Activated CD4-positive, alpha-beta T cell treated with anti-CD3 and anti-CD28 coated beads, Interleukin-2, amount 50 U/mL, for 1 hour (primary cell): Measurements from ENCODE around the gene CCRL2.
"Not testable (repeated sequence)": the region's sequence is repeated elsewhere in the genome, so short reads cannot be mapped to it uniquely, and the experiment has no call there.

Experiments used
- DNase-seq: peaks from one replicate; pipeline ENCODE4 v3.0.0-alpha.2; 2020

The CCRL2 gene

DNA sequence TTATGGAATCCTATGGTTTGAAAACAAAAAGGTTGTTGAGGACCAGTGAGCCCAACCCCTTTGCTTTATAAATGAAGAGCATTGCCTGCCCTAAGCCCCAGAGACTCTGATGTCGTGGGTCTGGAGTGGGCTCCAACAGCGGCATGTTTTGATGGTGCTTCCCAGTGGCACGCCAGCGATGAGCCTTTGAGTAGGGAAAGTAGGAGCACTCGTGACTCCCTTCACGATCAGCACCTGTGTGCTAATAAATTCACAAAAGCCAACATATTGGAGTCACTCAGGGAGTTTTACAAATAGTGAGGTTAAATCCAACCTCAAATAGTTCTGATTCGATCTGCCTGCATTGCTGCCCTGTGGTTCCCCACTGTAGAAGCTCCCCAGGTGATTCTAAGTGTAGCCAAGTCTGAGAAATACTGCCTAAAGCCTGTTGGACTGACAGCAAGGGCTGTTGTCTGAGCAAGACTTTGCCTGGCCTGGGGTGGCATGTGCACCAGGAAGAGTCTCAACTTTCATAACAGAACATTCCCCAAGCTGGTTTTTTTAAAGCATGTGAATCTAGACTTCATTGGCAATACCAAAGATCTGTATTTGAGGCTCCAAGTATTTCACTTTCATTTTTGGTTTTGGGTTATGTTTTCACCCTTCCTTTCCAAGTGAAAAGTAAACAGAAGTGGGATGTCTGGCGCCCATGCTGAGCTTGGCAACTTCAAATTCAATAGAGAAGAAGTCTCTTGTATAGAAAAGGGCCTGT, 26.4 kb upstream of the CCRL2 start:
- no peak for DNase-seq

DNA sequence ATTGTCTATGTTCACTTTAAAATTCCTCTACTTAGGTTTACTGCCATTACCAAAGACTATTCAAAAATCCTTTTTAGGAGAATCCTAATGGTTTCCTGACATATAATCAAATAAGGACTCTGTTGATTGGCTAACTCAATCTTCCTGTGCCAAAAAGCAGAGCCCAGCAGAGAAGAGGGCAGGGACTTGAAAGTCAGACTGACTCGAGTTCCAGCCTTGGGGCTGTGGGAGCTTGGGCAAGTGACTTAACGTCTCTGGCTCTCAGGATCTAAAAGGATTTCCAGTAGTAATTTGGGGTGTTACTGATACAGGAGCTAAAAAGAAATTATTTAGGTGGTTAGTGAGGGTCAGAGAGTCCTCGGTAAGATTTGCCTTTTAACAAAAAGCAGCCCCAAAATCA, 25.4 kb upstream of the CCRL2 start:
- no peak for DNase-seq

DNA sequence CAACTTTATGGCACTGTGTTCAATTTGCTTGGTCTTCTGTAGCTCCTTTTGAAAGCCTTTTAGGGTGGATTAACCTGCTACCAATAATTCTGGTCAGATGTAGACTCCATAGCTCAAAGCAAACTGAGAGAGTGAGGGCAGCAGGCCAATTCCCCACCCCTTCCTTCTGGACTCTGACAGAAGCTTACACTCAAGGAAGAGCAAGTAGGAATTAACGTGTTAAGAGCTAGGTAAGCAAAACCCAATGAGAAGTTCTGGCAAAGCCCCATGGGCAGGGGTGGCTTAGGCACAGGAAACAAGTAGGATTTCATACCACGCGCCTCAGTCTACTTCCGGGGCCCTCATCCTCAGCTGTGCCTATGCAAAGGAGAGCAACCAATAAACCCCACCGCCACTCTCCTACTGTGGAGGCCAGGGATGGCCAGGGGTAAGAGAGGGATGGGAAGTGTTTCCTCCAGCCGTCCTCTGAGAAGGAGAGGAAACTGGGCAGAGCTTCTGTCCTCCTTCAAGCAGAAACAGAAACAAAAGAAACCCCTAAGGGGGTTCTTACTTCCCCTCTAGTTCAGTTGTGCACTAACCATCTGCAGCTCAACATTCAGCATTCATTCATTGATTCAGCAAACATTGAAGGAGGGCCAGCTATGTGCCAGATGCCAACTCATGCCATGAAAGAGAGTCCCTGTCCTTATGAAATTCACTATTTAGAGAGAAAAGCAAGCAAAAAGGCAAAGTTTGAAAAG, 23.7 kb upstream of the CCRL2 start:
- no peak for DNase-seq

DNA sequence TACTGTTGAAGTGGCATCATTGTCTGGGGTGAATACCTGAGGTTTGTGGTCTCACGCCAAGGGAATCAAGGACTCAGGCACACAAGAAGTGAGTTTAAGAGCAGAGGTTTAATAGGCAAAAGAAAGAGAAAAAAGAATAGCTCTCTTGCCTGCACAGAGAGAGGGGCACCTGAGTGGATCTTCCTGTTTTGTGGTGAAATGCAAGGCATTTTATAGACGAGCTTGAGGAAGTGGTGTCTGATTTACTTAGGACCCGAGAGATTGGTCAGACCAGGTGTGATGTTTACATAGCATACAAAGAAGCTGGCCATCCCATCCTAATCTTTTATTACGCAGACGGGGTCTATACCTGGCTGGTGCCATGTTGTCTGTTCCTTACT, 23.1 kb upstream of the CCRL2 start:
- no peak for DNase-seq

DNA sequence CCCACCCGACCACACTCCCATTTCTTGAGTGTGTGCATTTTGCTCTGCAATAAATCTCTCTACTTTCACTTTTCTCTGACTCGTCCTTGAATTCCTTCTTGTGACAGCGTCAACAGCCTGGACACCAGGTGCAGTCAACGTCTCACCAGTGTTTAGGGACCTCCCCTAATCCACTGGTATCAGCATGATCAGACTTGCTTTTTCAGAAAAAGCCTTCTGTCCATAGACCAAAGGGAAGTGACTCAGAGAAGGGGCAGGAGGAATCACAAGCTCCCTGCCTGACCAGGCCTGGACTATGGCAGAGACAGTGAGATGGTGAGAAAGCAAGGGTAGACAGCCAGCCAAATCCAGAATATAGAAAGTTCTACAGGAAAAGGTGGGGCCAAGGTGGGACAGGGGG, 20.9 kb upstream of the CCRL2 start:
- no peak for DNase-seq

DNA sequence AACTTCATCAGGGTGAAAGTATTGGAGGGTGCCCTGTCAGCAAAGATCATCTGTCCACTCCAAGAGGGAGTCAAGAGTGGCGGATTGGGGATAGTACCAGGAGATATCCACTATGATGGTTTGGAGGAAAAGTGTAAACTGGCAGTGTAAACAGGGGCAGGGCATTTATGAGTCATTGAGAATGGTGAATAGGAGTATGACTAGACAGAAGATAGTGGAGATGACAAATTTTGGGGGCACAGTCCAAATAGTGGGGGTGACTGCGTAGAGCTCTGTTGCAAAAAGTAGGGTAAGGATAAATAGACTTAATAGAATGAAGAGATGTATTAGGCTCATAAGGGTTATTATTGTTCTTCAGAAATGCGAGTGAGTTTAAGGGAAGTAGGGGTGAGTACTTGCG, 18.2 kb upstream of the CCRL2 start:
- DNase-seq: not testable (repeated sequence)

DNA sequence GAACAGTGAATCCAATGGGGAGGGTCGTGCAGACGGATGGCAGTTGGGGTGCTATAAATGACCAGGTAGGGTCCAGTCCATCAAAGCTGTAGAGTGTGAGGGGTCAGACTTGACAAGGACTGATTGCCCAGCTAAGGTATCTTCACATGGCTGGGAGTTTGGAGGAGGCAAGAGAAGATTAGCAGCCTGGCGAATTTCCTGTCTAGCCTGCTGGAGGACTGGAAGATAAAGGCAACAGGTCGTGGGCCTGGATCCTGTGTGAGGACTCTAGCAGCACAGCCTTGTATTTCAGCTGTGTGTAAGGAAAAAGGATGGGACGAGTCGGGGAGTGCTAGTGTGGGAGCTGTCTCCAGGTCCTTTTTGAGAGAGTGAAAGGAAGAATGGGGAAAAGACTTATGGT, 17.8 kb upstream of the CCRL2 start:
- DNase-seq: no peak

DNA sequence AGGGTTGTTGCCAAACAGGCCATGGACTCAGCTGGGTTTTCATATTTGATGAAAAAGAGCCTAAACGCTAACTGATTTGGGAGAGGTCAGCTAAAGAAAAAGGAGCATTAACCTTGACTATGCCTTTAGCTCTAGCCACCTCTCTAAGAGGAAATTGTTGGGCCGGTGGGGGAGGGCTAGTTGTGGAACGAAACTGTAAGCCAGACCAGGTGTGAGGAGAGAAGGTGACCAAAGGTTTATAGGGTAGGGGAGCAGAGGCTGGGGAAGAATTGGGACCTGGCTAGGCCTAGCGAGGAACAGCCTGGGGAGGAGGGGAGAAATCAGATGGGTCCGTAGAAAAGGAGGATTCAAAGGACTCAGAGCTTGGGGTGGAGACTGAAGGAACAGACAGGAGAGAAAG, 15.5 kb upstream of the CCRL2 start:
- DNase-seq: not testable (repeated sequence)

DNA sequence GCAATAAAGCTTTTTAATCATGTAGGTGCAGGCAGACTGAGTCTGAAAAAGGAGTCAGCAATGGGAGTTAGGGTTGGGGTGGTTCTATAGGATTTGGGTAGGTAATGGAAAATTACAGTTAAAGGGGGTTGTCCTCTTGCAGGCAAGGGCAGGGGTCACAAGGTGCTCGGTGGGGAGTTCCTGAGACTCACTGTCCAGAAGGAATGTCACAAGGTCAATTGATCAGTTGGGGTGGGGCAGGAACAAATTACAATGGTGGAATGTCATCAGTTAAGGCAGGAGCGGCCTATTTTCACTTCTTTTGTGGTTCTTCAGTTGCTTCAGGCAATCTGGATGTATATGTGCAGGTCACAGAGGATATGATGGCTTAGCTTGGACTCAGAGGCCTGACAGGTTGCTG, 14.0 kb upstream of the CCRL2 start:
- DNase-seq: no peak

DNA sequence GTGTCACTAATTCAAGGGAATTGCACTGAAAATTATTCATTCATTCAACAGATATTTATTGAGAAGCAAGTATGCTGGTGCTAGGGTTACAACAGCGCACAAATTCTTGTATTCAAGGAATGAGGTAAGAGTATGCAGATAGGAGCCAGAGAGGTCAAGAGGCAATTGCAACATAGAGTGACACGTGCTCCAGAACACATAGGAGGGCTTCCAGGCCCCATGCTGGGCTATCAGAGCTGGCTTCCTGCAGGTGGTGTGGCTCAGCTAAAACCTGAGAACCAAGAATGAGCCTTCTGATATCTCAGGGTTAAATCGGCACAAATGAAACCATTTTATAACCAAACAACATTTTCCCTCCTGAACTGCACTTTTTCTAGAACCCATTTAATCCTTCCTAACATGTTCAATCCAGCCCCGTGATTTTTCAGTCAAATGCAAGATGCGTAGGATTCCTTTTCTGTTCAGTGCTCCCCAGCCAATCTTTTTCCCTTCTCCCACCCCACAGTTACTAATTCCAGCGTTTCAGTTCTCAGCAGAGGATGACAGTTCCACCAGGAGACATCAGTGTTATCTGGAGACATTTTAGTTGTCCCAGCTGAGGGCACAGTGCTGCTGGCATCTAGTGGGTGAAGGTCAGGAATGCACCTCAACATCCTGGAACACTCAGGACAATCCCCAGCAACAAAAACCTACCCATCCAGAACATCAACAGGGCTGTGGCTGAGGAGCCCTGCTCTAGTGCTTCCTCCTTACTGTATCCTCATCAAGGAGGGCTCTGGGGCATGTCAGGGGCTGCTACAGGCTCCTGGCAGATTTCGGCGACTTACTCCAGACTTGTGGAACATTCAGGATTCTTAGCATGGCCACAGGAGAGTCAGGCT, 13.3 kb upstream of the CCRL2 start:
- DNase-seq: no peak

DNA sequence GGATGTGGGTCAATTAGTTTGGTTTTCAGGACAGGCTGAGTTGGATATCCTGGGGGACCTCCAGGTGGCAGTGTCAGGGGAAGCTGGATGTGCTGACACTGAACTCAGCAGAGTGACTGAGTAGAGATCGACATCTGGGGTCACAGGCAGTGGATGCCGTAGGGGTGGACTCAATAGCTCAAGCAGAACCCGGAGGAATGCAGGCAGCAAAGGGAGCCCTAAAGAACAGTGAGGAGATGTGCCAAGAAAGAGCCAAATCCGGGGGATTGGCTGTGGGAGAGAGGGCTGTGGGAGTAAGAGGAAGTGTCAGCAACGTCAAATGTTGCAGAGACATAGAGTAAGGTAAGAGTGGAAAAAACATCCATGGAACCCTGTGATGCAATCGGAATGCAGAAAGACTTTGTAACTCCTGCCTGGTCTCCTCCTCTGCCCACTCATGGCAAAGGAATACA, 11.8 kb upstream of the CCRL2 start:
- DNase-seq: no peak

DNA sequence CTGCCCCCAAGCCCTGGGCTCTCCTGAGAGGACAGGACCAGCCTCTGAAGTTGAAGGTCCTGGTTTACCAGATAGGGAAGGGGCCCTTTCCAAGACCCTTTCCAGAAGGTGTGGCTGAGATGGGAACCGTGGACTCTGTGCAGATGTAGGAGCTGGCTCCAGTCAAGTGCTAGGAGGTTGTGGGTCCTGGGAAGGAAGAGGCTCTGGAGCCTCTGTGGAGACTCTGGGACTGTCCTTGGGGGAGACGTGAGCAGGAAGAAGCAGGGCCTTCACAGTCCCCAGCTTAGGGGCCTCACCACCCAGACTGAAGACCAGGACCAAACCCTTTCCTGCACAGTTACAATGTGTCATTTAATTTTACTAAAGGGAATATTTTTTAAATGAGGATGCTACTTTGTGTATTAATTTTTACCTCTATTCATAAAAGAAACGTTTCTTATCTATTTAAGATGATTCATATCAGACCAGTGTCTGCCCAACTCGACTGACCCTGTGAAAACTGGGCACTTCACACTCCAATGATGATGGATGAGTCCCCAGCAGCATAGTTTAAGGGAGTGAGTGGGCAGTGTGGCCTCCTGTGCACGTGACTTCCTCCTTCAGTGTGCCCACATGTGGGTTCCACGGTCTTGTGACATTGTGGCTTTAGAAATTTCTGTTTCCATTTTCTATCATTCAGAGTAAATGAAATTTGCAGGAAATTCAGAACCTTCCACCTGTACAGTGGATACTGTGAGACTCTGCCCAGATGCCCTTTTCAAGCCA, 11.1 kb upstream of the CCRL2 start:
- no peak for DNase-seq

DNA sequence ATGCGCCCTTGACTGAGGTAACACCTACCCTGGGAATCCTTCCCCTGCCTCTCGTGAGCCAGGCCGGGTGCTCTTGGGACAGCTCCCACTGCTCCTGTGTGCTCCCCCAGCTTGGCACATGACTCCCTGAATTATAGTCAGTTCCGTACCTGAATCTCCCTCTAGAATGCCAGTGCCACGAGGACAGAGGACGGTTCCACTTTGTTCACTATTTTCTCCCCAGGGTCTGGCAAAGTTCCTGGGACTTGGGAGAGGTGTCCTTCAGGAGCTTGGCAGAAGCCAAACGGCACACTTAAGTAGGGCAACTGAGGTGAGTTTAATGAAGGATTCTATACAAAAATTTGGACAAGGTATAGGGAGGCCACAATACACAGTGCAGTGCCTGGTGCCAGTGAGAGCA, 9.9 kb upstream of the CCRL2 start:
- DNase-seq: no peak

DNA sequence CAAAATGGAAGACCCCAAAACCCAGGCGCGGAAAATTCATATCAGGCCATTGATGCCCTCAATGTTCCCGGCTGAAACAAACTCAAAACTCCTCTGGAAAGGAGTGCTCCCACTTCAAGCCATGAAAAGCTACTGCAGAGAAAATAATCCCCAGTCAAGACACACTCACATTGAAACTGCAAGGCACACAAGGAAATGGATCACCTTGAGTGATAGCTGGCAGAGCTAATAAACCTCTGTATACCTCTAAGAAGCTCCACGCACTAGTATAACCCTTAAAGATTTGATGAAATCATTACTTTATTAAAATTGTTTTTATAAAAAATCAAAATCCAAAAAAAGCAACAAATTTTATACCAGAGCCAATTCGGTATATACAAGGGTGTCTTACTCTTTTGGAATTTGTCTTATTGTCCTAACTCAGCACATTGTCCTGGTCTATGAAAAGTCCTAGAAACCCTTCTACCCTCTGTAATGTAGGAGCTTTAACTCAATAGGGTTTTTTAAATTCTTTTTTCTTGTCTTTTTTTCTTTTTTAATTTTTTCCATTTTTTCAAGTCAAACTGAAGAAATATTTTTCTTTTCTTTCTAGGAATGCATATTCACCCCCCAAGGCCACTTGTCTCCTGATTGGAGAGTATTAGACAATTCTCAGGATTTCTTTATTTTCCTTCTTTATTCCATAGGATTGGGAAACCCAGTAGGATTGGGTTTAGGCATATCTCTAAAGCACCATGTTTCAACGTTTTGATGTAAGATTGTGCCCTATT, 8.7 kb upstream of the CCRL2 start:
- no peak for DNase-seq

DNA sequence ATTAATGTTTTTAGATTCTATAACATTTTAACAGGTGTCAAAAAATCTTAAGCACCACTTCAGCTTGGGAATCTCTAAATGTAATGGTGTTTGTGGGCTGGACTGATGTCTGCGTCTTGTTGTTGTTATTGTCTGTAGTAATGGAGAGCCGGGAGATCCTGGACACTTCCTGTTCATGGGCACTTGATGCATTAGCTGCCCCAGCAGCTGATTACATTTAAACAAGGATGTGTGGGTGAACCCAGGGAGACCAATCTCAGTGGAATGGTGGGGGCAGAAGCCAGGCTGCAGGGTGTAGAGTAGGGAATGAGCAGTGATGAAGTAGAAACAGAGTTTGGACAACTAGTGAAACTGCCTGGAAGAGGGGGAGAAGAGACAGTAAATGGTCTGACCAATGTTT, 8.0 kb upstream of the CCRL2 start:
- no peak for DNase-seq

DNA sequence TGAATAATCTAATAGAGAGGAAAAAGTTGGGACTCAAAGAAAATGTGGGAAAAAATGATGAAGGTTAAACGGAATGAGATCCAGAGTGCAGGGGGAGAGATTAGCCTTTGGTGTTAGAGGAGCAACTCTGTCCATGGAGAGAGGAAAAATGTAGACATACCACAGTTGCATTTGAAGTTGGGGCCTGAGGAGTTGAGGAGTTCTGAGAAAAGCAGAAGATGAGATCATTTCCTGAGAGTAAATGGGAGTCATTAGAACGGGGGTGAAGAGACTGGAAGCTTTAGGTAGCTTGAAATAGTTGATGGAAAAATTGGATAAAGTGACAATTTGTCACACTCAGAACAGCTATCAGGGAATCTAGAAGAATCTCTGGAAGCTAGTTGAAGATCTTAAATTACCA, 7.5 kb upstream of the CCRL2 start:
- DNase-seq: no peak

DNA sequence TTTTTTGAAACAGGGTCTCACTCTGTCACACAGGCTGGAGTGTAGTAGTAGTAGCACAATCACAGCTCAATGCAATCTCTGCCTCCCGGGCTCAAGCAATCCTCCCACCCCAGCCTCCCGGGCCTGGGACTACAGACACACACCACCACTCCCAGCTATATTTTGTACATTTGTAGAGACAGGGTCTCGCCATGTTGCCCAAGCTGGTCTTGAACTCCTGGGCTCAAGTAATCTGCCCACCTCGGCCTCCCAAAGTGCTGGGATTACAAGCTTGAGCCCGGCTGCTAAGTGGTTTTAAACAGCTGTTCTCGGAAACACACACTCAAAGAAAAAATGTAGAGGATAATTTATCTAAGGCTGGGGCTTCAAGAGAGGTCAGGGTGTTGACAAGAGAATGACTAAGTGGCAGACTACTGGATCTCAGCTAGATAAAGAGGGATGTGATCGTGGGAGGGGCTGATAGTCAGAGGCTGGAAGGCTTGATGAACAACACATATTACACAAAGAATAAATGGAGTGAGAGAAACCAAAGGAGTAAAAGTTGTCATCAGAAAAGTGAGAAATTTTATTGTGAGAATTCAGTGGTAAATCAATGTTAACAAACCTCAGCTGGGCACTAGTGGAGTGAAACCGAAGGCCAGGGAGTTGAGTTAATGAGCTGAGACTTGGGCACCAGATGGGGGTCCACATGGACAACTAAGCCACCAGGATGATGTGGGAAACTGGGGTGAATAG, 6.9 kb upstream of the CCRL2 start:
- no peak for DNase-seq

DNA sequence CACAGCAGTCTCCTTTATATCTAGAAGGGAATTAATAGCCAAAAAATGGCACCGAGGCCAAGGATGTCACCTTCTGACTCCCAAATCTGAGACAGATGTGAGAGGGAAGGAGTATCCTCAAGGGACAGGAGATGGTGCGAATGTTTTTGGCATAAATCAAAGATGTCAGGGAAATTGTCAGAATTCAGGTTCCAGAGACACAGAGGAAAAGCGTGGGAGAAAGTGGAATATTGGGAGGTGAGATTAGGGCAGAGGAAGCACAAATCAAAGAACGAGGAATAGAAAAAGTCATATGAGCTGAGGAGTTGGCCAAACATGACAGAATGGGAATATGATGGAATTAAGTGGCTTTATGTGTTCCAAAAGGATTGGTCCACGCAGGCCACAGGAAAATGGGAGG, 6.2 kb upstream of the CCRL2 start:
- no peak for DNase-seq

DNA sequence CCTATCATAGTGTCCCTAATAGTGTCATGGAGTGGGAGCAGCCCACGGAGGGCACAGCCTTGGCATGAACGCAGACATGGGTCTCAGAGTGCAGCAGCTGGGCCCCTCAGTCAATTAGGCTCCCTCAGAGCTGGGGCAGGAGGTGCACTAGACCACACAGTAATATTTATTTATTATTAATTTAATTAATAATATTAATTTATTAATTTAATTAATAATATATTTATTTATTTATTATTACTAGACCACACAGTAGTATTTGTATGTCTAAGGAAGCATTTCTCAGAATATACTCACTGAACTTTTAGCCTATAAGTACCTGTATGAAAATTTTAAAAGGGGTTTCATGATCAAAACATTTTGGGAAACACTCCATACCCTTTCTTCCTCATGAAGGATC, 5.5 kb upstream of the CCRL2 start:
- DNase-seq: no peak

DNA sequence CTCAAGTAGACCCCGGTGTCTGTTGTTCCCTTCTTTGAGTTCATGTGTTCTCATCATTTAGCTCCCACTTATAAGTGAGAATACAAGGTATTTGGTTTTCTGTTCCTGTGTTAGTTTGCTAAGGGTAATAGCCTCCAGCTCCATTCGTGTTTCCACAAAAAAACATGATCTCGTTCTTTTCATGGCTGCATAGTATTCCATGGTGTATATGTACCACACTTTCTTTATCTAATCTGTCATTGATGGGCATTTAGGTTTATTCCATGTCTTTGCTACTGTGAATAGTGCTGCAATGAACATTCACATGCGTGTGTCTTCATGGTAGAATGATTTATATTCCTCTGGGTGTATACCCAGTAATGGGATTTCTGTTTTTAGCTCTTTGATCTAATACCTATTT, 4.2 kb upstream of the CCRL2 start:
- DNase-seq: not testable (repeated sequence)

DNA sequence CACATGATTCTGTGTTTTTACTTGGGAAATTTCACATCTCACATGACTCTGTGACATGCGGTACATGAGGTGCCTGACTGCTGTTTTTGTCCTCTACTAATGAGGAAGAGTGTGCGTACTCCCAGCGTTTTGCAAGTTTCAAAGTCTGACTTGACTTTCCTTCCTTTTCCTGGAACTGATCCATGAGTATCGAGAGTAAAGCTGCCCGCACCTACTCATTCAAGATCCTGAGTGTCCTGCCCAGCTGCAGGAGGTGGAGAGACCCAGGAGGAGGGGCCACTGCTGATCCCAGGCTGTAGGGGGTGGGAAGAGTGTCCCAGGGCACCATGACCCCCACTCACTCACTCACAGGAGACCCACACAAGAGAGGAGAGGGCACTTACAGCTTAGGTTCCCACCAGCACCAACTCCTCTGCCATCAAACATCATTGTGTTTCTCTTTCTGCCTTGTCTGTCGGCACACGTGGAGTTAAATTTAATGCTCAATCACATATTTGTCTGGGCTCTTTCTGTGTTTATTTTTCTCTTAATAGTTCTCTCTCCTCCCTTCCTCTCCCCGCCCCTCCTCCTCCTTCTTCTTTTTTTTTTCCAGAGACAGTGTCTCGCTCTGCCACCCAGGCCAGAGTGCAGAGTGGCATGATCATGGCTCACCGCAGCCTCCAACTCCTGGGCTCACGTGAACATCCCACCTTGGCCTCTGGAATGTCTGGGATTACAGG, 1.6 kb upstream of the CCRL2 start:
- no peak for DNase-seq
